NOMO-1 treated with dmso at 0.1 percent for 144 hours (cell line): ENCODE results near the gene APOLD1.
"Not testable (repeated sequence)": the region's sequence is repeated elsewhere in the genome, so short reads cannot be mapped to it uniquely, and the experiment has no call there.

Experiments used
- DNase-seq: peaks from one replicate; lab custom pipeline; 2025; ENCODE audit not compliant: unreplicated experiment; lab: John Stamatoyannopoulos, UW

APOLD1 gene

DNA sequence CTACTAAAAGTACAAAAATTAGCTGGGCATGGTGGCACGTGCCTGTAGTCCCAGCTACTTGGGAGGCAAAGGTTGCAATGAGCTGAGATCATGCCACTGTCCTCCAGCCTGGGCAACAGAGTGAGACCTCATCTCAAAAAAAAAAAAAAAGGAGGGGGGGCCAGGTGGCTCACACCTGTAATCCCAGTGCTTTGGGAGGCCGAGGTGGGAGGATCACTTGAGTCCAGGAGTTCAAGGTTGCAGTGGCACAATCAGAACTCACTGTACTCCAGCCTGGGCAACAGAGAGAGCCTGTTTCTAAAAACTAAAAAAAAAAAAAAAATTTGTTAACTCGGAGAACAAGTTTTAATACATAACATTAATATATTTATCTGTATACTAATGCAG is 22.1 kb downstream of the APOLD1 start:
- DNase-seq = not testable (repeated sequence)

DNA sequence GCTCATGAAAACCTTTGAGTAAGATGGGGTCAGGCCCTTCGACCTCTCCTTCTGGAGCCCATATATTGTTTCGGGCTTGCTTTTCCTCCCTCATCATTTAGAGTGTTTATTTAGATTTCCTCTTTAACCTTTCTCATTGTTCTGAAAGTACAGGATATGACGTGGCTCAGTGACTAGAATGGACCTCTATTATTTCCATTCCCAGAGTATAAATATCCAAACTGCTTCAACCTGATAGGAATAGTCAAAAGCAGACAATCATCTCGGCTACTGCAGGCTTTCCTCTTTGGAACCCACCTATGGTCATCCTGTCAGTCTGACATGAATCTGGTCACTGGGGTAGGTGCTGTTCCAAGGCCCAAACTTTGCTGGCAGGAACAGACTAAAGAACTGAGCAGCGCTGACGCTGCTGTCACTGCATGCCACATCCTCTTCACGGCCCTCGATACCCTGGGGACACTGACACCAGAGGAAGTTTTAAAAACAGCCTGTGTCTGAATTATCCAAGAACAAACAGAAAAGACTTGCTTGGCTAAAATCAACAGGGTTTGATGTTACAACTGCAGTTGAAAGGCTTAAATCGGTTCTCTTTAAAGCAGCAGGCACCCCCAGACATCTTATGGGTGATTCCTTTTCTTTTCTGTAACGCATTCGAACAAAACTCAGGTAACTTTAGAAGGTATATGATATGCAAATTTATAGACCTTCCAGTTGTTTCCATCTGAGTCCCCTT is 22.7 kb downstream of the APOLD1 start:
- no peak for DNase-seq

DNA sequence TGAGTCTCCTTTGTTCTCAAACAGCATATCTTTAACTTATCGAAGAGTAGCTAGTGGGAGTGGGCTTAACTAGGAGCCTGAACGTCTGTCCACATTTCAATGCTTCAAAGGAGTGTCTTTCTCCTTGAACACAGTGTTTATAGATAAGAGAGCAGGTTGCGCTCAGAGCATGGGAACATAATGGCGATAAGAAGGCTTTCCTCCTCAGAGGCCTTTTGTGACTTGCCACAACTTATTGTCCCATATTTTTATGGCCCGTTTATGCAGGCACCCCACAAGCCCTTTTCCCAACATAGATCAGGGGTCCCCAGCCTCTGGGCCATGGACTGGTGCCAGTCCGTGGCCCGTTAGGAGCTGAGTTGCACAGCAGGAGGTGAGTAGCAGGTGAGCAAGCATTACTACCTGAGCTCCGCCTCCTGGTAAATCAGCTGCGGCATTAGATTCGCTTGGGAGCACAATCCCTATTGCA is 25.1 kb downstream of the APOLD1 start:
- DNase-seq = no peak

DNA sequence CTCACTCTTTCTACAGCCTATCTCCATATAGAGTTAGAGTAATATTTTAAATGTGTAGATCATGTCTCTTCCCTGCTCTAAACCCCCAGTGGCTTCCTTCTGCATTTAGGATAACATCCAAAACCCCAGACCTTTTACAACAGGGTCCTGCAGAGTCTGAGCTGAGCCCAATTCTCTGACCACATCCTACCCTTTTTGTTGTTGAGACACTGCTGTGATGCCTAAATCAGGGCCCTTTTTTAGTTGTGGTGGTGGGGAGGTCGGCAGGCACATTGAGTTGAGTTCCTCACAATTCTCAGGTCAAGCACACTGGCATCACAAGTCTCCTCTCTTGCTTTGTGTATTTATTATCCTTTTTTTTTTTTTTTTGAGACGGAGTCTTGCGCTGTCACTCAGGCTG is 25.9 kb downstream of the APOLD1 start:
- no peak for DNase-seq

DNA sequence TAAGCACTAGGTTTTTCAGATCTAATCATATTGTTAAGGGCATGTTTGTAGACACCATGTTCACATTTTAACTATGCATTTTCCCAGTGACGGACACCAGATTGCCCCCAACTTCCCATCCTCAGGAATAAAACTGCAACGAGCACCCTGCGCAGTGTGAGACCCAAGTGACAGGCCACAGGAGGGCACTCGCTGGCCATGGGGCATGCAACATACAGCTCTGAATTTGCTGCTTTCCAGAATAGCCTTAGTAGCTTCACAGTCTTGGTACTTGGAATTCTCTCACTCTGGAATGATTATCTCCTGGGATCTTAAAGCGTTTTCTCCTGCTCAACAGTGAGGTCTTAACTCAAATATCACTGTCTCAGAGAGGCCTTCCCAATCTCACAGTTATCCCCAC is 26.7 kb downstream of the APOLD1 start:
- no peak for DNase-seq

DNA sequence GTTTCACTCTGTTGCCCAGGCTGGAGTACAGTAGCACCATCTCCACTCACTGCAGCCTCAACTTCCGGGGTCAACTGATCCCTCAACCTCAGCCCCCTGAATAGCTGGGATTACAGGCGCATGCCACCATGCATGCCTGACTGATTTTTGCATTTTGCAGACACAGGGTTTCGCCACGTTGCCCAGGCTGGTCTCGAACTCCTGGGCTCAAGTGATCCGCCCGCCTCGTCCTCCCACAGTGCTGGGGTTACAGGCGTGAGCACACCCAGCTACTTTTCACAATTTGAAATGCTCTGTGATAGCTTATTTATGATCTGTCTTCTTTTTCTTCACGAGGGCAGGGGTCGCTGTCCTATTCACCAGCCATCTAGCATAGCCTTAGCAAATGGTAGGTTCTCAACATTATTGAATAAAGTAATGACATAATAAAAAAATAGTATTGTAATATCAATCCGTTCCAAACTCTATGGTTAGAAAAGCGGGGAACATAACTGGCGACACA is 27.2 kb downstream of the APOLD1 start:
- DNase-seq = no peak

DNA sequence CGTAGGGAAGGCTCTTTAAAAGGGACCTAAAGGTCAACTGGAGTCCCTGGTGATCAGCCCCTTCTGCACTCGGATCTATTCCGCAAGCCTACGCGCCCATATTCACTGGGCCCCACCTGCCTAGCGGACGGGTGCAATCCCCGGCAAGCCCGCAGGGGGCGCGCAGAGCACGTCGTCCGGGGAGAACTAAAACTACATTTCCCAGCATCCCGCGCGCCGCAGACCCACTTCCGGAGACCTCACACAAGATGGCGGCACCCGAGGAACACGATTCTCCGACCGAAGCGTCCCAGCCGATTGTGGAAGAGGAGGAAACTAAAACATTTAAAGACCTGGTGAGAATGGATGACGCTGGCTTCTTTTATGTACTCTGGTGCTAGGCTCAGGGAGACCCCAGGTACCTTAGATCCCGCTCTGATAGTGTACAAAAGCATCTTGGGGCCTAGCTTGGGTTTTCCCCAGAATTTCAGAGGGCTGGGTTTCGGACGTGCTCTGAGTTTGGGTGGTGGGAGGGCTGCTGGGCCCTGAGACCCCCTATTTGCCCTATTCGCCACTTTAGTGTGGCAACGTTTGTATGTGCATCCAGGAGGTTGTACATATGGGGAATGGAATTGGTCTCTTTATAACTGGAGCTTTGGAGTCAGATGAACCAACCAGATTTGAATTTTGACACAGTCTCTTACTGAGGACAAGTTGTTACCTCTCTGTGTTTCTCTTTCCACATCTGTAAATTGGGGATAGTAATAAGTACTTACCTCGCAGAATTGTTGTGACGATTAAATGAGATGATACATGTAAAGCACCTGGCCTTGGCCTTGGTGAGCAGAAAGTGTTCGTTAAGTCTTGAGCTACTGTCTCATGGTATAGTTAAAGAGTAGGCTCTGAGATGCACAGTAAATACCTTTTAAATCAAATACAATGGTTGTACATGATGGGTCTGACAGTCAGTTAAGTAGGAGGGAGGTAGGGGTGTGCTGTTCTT is 28.0 kb downstream of the APOLD1 start, which contains the start of gene DDX47:
DDX47 (plus strand) TSS at position 227 of the 982 bp plus-strand sequence; CDS start at position 249, 22 bp downstream.
- peak; percentile 81 for DNase-seq

DNA sequence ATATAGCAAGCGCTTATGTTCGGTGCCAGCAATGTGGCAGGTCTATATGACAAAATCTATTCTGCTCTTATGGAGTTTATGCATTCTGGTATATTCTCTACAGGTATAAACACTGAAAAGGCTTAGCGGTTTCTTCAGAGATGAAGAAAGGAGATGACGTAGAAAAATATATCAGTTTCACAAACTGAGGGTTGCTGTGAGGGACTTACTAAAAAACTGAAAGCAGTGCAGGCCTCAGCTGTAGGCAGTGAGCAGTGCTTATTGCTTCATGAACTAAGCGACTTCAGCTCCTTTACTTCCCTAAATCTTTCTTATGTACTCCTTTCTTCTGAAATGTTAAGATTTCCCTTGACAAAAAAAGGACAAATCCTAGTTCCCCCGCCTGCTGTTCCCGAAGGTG is 32.2 kb downstream of the APOLD1 start:
- no peak for DNase-seq

DNA sequence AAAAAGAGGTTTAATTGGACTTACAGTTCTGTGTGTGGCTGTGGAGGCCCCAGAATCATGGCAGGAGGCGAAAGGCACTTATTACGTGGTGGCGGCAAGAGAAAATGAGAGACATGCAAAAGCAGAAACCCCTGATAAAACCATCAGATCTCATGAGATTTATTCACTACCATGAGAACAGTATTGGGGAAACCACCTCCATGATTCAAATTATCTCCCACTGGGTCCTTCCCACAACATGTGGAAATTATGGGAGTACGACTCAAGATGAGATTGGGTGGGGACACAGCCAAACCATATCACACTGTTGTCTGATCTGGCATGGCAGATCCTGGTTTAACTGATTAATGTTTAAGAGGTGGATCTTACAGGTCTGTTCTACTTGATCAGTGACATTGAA is 33.2 kb downstream of the APOLD1 start:
- no peak for DNase-seq

DNA sequence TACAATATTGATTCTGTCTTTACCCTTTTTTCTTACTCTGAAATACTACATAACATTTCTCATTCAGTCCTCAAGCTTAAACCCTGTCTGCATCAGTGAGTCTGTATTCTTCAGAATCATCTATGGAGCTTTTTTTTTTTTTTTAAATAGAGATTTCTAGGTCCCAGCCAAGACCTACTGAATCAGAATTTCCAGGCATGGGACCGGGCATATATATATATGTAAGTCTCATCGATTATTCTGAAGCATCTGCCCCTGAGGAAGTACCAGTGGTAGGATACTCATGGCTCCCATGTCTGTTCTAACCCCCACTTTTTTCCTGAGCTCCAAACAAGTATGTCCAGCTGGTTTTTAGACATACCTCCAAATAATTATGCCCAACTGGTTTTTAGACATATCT is 33.8 kb downstream of the APOLD1 start:
- no peak for DNase-seq

DNA sequence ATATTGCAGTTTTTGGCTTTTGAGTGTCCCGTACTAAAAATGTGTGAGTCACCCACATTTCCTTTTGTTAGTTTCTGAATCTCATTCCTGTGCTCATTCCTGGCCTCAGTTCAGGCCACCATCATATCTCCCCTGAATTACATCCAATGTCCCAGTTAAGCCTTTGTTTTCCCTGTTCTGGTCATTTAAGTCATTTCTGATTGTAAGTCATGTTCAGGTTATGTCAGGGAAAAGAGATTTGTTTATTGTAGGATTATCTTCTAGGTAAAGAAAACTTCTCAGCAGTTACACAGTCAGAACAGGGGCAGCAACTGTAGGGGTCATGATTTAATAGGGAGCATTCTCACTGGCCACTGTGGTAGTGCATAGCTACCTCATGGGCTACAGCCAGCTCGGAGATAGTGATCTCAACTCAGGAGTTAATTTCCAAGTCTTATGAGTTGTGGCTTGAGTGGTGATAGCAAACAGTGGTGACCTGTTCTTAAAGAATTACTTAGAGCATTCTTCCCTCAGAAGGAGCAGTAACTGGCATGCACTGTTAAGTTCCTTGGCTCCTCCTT is 34.4 kb downstream of the APOLD1 start:
- no peak for DNase-seq

DNA sequence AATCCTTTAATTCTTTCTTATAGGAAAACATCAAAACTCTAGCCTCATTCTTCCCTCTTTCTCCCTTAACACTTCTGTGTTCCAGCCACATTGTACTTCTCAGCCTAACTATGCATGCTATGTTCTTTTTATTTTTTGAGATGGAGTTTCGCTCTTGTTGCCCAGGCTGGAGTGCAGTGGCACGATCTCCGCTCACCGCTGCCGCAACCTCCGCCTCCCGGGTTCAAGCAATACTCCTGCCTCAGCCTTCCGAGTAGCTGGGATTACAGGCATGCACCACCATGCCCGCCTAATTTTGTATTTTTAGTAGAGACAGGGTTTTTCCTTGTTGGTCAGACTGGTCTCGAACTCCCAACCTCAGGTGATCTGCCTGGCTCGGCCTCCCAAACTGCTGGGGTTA is 34.9 kb downstream of the APOLD1 start:
- DNase-seq = not testable (repeated sequence)

DNA sequence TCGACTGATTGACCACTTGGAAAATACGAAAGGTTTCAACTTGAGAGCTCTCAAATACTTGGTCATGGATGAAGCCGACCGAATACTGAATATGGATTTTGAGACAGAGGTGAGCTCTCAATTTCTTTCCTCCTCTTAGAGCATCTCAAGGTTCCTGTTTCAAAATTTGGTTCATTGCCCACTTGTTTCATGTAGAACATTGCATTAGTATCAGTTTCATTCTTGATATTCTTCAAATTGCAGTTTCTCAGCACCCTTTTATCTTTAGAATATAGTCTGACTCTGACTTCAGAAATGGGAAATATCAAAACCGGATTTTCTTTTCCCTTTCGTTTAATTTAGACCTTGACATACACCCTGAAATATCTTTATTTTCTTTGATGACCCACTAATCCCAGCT is 36.5 kb downstream of the APOLD1 start:
- no peak for DNase-seq

DNA sequence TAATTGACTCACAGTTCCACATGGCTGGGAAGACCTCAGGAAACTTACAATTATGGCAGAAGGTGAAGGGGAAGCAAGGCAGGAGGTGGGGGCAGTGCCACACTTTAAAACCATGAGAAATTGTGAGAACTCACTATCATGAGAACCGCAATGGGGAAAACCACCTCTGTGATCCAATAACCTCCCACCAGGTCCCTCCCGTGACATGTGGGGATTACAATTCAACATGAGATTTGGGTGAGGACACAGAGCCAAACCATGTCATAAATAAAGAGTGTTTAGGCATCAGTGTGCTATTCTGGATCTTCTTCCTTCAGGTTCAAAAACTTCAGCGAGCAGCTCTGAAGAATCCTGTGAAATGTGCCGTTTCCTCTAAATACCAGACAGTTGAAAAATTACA is 37.4 kb downstream of the APOLD1 start:
- DNase-seq = no peak

DNA sequence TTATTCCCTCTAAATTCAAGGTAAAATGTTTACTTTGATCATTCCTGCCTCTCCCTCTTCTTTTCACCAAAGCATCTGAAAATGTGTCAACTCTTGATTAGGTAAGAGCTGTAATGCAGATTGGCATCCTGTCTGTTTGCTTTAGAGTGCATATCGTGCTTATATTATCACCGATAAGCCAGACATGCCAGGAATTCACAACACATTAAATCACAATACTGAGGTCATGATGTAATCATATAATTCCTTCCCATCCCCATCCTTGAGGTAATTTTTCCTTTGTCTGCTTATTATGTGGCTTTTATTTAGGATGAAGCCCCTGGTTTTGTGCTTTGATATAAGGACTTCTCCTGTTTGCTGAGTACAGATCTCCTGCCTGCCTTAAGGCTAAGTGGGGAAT is 37.8 kb downstream of the APOLD1 start:
- DNase-seq = no peak

DNA sequence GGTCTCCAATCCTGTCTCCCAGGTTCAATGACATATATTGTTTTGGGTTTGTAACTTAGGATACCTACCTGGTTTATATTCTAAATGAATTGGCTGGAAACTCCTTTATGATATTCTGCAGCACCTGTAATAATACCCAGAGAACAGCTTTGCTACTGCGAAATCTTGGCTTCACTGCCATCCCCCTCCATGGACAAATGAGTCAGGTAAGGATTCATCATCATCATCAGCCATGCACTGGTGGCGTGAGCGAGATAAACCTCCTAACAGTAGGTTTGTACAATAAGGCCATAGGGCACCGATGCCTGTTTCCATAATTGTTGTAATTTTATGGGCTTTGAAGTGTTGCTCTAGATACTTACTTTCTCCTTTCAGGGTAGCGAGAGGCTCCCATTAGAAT is 38.4 kb downstream of the APOLD1 start:
- no peak for DNase-seq

DNA sequence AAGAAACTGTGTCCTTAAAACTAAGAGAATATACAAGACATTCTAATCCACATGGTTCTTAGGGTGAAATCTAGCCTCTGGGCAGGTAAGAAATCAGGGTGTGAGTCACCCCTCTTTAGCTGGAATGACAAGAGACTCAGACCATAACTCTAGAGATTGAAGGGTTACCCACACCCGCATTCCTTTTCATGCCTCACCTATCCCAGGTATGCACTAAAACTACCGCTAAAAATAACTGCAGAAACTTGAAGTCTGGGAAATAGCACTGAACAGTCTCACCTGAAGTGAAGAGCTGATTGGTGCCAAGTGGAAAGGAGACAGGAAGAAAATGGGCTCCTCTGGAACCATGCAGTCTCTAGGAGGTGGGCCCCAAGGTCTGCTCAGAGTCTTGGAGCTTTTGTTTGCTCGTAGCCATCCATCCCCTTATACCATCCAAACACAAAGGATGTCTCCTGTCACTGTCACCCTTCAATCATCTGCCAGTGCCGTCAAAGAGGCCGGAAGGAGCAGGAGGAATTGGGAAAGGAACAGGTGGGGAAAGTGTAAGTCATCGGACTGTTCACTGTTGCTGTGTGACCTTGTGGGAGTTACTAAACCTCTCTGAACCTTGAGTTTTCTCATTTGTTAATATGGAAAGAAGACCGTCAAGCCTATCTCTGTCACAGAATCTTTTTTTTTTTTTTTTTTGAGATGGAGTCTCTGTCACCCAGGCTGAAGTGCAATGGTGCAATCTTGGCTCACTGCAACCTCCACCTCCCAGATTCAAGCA is 50.1 kb downstream of the APOLD1 start:
- no peak for DNase-seq

DNA sequence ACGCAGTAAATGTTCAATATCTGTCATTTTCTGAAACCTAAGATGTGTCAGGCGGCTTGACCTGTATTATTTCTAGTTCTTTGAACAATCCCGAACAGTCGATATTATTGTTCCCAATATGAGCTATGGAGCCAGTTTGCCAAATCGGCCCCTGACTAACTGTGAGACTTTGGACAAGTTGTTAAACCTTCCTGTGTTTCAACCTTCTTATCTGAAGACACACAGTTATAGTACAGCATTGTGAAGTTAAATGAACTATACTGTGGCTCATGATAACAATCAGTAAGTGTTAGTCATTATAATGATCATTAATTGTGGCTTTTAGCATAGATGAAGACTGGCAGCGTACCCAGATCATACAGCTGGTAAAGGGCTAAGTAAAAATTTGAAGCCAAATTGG is 51.1 kb downstream of the APOLD1 start:
- DNase-seq = no peak

DNA sequence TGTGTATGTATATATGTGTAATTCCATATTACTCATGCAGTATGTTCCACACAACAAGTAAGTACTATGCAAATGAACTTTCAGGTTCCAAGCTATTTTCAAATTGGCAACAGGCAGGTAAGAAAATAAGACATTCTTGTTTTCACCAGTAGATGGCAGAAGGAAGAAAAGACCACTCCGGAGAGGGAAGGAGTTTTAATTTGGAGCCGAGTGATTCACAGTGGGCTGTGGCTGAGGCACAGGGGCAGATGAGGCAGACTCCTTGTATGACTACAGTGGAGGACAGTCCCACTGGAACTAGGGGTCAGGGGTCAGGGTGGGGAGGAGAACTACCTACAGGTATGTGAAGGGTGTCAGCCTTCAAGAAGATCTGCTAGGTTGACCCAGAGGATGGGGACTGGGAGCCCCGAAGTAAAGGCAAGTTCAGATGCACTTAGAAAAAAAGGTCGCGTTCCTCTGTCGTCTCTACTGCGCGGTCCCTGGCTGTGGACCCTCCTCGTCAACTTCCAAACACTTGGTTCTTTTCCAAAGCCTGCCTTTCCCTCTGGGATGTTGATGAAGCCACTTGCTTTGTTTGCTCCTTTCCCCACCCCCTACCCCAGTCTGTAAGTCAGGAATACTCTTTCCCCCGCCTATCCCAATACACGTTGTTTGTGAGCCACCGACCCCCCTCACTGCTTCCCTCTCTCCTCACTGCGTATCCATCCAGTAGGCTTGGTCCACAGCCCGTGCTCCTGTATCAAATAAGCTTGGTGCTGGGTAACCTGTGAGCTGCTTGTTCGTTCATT is 51.8 kb downstream of the APOLD1 start:
- DNase-seq = no peak

DNA sequence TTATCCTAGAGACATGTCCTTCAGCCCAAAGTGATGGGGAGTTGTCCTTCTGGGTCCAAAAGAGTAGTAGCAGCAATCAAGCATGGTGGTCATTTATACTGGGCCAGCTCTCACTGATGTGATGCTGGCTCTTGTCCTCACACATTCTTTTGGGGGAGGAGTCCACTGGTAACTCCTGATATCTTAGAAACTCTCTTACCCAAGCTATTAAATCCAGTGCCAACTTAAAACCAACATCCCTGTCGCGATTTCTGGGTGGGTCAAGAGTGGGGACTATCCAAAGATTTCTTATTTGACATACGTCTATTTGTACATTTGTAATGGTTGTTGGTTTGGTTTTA is 52.3 kb downstream of the APOLD1 start:
- no peak for DNase-seq
